ENCODE measurements around the gene EVPL.
A peak's percentile ranks its signal among the peaks of the same experiment; 100 is the strongest.
"Not testable (repeated sequence)": the region's sequence is repeated elsewhere in the genome, so short reads cannot be mapped to it uniquely, and the experiment has no call there.

Gene EVPL

DNA sequence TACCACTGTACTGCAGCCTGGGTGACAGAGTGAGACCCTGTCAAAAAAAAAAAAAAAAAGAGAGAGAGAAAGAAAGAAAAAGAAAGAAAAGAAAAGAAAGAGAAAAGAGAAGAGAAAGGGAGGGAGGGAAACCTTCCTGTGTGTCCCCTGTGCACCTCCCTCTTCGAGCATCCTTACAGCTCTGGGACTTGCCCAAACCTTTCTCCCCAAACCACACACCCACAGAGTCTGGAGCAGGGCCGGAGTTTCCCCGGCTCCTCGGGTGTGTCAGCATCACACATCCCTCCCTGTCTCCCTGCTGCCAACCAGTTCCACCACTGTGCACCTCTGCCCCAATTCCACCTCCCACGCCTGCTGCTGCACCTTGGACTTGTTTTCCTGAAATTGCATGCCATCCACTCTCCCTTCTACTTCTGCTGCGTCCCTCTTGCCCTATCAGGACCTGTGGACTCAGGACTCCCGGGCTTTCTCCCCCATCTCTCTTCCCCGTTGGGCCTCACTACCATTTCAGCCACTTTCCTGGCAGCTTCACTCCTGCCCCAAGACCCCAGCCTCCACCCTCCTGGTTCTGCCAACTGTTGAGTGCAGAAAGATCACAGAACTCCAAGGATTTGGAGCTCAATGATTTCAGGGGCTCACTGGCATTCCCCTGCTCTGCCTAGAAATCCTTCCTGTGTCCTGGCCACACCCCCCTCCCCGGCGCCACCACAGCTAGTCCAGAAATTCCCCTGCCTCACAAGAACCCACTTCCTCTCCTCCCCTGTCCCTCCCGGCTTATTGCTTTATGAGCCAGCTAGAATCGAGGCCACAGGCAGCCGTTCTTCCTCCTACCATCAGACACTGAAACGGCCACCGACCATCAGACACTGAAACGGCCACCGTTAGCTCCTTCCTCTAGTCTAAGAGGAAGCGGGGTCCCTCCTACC is 30.2 kb downstream of the EVPL start:
- peak; percentile 45 to 58 for DNase-seq

DNA sequence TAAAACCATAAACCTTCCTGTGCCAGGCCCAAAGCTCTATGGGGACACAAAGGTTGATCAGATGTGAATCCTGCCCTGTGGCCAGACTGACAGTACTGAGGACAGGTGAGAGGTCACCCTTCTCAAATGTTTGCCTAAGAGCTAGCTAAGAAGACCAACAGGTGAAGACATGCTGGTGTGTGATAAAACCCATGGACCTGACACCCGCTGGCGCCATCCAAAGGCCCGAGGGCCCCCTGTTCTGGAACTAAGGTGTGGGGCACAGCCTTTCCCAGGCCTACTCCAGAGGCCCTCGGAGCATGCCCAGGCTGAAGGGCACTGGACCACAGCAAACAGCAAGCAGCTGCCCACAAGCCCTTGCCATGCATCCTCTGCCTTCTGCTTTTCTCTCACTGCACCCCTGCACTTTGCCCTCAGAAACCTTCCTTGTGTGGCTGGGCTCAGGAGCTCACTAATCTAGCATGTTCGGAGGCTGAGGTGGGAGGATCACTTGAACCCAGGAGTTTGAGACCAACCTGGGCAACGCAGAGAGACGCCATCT is 31.7 kb downstream of the EVPL start:
- DNase-seq = no peak

DNA sequence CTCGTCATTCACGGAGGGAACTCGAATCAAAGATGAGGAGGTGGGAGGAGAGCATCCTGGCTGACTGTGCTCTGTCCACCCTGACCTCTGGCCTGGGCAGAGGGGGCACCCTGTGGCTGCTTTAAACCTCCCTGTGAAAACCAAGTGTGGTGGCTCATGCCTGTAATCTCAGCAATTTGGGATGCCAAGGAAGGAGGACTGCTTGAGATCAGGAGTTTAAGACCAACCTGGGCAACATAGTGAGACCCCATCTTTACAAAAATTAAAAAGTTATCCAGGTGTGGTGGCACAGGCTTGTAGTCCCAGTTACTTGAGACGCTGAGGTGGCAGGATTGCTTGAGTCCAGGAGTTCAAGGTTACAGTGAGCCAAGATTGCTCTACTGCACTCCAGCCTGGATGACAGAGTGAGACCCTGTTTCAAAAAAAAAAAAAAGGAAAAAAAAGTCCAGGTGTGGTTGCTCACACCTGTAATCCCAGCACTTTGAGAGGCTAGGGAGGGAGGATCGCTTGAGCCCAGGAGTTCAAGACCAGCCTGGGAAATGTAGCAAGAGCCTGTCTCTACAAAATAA is 32.2 kb downstream of the EVPL start:
- no peak for DNase-seq

DNA sequence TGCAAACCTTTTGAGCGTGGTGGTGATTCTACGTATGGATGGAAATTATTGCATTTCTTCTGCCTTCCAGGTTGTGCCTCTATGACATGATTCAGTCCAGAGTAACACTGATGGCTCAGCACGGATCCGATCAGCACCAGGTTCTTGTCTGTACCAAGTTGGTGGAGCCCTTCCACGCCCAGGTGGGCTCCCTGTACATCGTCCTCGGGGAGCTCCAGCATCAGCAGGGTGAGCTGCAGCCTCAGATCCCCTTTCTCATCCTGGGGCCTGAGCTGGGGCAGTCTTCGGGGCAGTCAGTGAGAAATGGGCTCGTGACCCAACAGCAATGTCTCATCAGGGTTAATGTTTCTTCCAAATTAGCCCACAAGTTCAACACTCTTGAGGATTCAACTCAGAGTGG is 35.7 kb downstream of the EVPL start:
- no peak for DNase-seq

DNA sequence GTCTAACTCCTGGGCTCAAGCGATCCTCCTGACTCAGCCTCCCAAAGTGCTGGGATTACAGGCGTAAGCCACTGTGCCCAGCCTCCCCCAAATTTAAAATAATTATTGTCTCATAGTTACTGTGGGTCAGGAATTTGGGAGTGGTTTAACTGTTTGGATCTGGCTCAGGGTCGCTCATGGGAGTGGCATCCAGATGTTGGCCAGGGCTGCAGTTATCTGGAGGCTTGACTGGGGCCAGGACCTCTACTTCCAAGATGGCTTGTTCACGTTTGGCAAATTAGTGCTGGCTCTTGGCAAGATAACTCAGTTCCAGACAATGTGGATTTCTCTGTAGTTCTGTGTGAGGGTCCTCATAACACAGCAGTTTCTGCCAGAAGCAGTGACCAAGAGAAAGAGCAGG is 40.1 kb downstream of the EVPL start:
- DNase-seq = no peak

DNA sequence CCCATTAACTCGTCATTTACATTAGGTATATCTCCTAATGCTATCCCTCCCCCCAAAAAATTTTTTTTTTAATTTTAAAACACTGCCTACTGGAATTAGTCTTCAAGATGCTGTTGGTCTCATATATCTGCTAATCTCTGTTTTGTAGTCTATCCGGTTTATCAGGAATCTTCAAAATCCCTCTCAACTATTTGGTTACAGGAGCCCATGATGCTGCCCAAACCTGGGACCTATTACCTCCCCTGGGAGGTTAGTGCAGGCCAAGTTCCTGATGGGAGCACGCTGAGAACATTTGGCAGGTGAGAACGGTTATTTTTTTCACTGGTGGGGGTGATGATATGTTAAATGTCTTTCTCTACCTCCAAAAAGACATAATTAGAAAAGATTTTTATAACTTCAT is 41.1 kb downstream of the EVPL start:
- DNase-seq = no peak

DNA sequence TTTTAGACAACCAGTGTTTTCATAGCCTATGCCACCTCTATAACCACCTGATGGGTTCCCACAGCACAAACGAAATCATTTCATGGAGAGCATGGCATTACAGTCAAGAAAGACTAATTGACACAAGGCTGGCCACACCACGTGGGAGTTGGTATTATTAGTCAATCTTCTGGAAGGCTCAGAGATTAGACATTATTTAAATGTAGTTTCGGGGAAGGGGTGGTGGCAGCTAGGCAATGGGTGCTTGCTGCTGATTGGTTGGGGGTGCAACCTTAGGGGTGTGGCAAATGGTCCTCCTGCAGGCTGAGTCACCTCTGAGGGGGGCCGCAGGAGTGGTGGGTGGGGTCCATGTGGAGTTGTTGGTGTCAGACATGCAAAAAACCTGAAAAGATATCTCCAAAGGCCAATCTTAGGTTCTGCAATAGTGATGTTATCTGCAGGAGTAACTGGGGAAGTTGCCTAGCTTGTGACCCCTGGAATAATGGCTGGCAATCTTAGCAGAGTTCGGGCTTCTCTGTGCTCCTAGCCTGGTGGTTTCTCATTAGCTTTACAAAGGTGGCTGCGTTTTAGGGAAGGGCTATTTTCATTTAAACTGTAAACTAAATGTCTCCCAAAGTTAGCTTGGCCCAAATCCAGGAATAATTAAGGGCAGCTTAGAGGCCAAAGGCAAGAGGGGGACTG is 43.5 kb downstream of the EVPL start:
- DNase-seq = no peak

DNA sequence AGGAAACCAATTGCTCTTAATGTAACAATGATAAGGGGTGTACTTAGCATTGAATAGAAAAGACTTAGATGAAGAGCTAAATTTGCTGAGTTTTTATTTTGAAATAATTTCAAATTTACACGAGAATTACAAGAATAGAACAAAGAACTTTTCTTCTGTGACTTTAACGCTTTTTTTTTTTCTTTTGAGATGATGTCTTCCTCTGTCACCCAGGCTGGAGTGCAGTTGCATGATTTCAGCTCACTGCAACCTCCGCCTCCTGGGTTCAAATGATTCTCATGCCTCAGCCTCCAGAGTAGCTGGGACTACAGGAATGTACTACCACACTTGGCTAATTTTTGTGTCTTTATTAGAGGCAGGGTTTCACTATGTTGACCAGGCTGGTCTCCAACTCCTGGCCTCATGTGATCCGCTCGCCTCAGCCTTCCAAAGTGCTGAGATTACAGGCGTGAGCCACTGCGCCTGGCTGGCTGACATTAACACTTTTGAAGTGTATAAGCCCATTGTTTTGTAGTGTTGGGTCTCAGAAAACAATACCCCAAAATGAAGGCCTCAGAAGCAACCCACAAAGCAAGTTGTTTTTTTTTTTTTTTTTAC is 46.0 kb downstream of the EVPL start:
- no peak for DNase-seq

DNA sequence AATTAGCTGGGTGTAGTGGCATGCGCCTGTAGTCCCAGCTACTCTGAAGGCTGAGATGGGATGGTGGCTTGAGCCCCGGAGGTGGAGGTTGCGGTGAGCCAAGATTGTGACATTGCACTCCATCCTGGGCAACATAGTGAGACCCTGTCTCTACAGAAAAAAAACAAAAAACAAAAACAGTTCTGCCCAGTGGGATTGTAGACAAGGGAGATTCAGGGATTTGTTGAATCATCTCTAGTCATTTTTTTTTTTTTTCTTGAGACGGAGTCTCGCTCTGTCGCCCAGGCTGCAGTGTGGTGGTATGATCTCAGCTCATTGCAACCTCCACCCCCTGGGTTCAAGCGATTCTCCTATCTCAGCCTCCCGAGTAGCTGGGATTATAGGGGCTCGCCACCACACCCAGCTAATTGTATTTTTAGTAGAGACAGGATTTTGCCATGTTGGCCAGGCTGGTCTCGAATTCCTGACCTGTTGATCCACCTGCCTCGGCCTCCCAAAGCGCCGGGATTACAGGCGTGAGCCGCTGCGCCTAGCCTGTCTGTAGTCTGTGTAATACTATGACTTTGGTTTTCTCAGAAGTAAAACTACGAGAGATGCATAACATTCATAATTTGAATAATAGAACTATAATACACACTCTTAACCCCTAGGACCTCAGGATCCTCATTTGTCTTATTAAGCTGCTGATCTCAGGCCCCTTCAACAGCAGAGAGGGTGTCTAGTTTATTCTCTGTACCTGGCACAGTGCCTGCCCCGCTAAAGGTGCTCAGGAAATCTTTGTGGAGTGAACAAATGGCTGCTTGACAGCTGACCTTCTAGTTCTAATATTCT is 46.7 kb downstream of the EVPL start:
- DNase-seq = no peak

DNA sequence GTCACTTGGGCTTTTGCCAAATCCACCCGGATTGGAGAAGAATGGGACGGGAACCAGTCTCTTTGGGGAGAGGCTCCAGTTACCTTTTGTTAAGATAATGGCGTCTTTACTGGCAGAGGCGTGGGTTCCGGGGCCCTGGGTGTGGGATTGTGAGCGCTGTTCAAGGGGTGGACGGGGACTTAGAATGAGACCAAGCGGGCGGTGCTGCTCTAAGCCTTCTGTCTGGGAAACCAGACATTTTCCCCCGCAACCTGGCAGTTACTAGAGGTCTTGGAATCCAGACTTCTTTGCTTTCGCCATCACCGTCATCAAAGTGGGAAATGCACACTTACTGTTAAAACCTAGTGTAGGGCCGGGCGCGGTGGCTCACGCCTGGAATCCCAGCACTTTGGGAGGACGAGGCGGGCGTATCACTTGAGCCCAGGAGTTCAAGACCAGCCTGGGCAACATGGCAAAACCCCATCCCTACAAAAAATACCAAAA is 47.4 kb downstream of the EVPL start:
- DNase-seq = no peak

DNA sequence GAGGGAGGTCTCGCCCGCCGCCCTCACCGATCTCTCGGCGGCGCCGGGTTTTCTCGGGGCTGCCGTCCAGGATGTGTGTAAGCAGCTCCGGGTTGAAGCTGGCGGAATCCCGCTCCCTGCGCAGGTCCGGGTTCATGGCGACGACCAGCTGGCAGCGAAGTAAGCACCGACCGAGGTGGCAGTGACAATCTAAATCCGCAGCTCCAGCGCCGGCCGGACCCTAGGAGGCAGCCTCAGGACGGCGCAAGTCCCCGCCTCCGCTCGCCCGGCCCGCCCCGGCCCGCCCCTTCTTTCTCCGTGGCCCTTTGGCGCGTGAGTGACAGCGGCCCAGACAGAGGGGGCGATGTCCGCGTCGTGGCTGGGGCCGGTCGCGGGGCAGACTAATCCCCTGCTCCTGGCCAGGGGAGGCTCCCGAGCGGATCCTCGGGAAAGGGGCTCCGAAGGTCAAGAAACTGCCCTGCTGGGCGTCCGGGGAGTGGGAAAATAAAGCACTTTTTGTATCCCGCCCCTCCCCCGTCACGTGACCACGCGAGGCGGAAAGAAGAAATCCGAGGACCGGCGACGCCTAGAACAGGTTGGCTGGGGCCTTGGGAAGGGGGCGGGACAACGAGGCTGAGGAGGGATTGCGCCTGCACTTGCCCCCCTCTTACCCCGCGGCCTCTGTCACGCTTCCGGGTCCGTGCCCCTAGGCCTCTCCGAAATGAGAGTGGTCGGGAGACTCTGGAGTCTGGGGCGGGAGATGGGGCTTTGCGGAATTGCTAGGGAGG is 48.0 kb downstream of the EVPL start, which contains the start of the genes ACOX1 and TEN1:
Gene ACOX1 (minus strand): TSS at position 229 of the 767 bp plus-strand sequence. CDS start 93 bp downstream, at position 136.
Gene TEN1 (plus strand): TSS at position 303 of the 767 bp plus-strand sequence. CDS start 6,953 bp downstream, outside the sequence.
- peak; percentile 97 for DNase-seq

DNA sequence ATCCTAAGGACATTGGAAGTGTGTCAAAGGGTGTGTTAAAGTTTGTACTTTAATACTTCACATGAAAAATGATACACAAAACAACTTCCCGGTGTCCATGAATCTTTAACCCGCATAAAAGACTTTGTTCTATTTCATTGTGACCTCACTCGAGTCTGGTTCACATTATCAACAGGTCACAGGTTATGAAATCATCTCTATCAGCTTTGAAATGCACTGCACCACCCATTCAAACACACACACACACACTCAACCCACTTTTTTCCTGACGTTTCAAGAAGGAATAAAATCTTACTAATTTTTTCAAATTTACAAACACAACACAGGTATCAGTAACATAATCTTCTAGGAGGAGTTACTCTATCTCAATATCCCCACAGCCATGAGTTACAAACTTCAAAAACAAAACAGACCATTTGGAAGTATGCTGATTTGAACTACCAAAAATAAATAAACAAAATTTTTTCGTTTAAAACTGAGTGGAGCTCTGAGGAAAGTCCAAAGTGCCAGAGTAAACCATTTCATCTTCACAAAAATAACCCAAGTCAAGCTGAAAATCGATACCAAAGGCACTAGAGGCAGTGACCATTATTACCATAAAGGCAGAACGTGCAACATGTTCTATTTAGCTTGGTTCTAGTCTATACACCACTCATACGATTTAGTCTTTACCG is 50.8 kb downstream of the EVPL start:
- no peak for DNase-seq

DNA sequence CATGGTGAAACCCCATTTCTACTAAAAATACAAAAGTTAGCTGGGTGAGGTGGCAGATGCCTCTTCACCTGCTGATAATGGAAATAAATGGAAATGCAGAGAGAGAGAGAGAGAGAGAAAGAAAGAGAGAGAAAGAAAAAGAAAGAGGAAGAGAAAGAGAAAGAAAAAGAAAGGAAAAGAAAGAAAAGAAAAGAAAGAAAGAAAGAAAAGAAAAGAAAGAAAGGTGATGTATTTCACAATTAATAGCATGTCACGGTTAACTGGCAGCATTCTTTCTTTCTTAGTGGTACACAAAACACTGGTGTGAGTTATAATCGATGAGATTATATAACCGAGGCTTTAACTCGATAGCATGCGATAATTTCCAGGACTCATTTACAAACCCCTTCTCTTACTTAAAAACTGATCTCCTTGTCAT is 51.3 kb downstream of the EVPL start:
- no peak for DNase-seq

DNA sequence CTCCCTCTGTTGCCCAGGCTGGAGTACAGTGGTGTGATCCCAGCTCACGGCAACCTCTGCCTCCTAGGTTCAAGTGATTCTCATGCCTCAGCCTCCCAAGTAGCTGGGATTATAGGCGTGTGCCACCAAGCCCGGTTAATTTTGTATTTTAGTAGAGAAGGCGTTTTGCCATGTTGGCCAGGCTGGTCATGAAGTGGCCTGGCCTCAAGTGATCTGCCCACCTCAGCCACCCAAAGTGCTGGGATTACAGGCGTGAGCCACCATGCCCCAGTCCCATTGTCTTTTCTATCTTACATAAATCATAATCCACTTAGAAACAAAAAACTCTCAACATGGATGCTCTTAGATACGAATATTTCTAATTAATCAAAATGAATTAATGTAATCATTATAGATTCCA is 51.9 kb downstream of the EVPL start:
- not testable (repeated sequence) for DNase-seq

DNA sequence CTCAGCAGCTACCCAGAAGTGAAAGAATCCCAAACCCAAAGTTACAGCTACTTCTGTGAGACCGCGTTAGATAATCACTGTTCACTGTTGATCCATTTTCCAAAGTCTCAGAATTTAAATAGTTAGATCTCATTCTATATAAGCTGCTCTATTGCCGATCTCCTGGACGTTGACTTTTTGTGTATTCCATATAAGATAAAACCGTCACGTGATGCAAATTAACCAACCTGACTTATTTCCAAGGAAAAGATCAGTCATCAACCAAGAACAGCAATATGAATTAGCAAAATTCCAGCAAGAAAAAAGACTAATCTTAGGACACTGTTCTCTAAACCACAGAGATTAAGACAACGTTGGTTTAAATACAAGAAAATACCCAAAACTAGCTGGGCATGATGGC is 56.5 kb downstream of the EVPL start:
- no peak for DNase-seq

DNA sequence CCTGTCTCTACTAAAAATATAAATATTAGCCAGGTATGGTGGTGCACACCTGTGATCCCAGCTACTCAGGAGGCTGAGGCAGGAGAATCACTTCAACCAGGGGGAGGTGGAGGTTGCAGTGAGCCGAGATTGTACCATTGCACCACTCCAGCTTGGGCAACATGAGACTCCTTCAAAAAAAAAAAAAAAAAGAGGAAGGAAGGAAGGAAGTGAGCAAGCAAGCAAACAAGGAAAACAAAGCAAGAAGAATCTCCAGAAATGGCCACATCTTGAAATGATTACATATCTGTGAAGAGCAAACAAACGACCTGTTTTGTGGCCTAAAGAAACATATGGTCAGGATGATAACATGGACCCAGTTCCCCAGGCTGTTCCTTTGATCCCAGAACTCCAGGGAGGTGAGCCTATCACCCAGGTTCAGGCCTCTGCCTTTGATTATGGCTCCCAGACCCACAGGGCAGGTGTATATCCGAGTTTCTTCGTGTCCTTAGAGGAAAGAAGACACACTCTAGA is 57.0 kb downstream of the EVPL start:
- DNase-seq = no peak

DNA sequence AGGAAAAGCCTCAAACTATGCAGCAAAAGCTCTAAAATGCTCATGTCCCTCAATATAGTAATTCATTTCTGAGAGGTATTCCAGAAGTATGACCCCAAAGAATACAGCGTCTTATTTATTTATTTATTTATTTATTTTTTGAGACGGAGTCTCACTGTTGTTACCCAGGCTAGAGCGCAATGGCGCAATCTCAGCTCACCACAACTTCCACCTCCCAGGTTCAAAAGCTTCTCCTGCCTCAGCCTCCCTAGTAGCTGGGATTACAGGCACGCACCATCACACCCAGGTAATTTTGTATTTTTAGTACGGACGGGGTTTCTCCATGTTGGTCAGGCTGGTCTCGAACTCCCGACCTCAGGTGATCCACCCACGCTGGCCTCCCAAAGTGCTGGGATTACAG is 58.1 kb downstream of the EVPL start:
- DNase-seq = not testable (repeated sequence)

DNA sequence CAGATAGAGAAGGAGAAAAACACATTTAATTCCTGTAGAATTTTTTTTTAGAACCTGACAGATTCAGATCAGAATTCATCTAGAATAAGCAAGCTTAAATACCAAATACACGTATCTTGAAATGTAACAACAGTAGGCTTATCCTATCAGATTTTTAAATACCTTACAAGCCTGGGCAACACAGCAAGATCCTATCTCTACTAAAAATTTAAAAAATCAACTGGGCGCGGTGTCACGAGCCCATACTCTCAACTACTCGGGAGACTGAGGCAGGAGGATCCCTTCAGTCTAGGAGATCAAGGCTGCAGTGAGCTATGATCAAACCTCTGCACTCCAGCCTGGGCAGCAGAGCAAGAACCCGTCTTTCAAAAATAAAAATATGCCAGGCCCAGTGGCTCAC is 61.6 kb downstream of the EVPL start:
- no peak for DNase-seq

DNA sequence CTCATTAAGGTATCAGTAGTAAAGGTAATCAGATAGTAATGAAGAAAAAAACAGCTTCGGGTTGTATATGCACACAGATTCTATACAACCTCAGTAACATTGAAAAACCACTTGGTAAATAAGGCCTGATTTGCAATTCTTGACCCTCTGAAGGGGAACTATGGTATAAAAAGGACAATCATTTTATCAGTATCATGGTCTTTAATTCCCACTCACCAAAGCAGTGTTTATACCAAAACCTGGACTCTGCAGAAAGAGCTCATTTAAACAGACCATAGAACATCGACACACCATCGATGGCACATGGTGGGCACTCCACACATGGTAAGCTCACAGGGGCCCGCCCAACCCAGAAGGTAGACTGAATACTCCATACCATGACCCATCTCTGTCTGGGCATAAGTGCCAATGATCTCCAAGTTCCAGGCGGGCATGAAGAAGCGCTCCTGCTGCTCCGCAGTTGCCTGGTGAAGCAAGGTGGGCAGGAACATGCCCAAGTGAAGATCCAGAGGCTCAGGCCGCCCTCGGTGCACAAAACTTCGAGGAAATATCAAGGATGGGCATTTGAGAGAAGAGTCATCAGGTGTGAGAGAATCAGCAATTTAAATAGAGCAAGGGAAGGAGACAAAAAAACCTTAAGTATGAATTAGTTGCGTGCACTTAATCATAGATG is 67.1 kb downstream of the EVPL start:
- no peak for DNase-seq

Data from activated T-cell treated with anti-CD3 and anti-CD28 coated beads, Interleukin-2, amount 50 U/mL, for 48 hours (primary cell).